ENCODE measurements around the gene KLHL20. TPM values are rescaled to one million over a fixed set of nuclear protein-coding genes. Genes with fewer than 3 reads are reported as not detected.
"Not testable (repeated sequence)": the region's sequence is repeated elsewhere in the genome, so short reads cannot be mapped to it uniquely, and the experiment has no call there.

KLHL20 gene
- total and polyA plus RNA-seq, 2 experiments from 2014 or later, result 12.3 to 14.5 TPM

DNA sequence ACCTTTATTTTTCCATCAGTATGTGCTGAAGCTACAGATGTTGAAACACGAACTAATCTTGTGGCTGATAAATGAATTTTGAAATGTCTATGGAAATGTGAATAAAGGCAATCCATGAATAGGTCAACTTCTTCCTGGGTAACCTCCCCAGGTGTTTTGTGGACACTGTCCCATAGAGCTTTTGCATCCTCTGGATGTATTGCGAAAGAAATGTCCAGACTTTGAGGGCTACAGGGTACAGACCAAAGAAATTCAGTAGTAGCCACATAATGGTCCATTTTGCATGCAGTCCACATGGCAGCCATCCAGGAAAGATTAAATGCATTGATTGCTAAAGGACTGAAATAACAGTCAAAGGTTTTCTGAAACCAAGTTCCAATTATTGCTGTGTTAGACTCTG lies 88.2 kb downstream of the KLHL20 start (continued):
- TF ChIP-seq JUNB (IDR thresholded peaks at IDR 0.05; ENCODE audit: unreplicated experiment) (no peak), POLR2AphosphoS5 (IDR thresholded peaks at IDR 0.05; ENCODE audit: low read depth) (no peak), NANOG (IDR thresholded peaks at IDR 0.05; ENCODE audit: borderline replicate concordance) (no peak)

- H3K4me3 ChIP-seq; DNase-seq (ENCODE audit: low spot score); H3K4me1 Mint-ChIP-seq; H3K27ac Mint-ChIP-seq; H2AFZ ChIP-seq; H3K4me1 ChIP-seq (ENCODE audit: insufficient read depth); H3K27me3 ChIP-seq (ENCODE audit: insufficient read depth); ATAC-seq; H3K27me3 Mint-ChIP-seq (ENCODE audit: insufficient read depth, low read depth, poor library complexity); H3K27ac ChIP-seq (ENCODE audit: low read depth); H3K4me2 ChIP-seq; H3K4me3 Mint-ChIP-seq; H4K20me1 ChIP-seq (replicated peaks; ENCODE audit: insufficient read depth); H3K9me2 ChIP-seq (ENCODE audit: insufficient read depth); H3F3A ChIP-seq (replicated peaks; ENCODE audit: low read depth): not testable (repeated sequence)
- H3K79me2 ChIP-seq (replicated peaks; ENCODE audit: insufficient read depth), result peaks cover 85% of the 10 kb centered on the region
- Mint-ChIP-seq H3K9me3 (peaks cover 12% of the 10 kb centered on the region; the same call in 2 of the 3 replicates), H3K36me3 (ENCODE audit: low read depth) (peaks cover 68% of the 10 kb centered on the region)
- H3K36me3 ChIP-seq (ENCODE audit: insufficient read depth), result peaks cover 15% of the 10 kb centered on the region
Observed at GRCh38 chr1:173813654-173814053, 98.9 kb downstream of the KLHL20 start.

DNA sequence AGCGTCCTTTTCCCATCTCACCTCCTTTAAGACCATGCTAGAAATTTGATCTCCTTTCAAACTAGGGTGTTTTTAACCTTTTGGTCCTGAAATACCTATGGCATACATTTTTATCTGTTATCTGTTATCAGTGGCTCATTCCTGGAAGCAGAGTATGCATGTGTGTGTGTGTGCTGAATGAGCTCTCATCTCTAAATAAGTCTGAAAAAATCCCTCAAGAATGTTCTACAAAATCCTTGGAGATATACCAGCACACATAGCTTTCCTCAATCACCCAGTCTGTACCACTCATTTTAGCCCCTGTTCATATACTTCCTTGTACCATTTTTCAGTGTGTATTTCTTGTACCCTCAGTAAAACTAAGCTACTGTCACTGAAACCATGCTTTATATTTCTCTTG lies 103.7 kb downstream of the KLHL20 start:
- H3K4me1 ChIP-seq (ENCODE audit: insufficient read depth), result peaks cover 6% of the 10 kb centered on the region
- no peak overlapping the region for H3K27ac Mint-ChIP-seq
- H3K36me3 ChIP-seq (ENCODE audit: insufficient read depth), result peaks cover 24% of the 10 kb centered on the region
- H3K27me3 ChIP-seq (ENCODE audit: insufficient read depth), result no peaks in the 10 kb centered on the region
- no peak overlapping the region for H3K4me3 ChIP-seq
- ATAC-seq (no peak), DNase-seq (ENCODE audit: low spot score) (no peak)
- H3K79me2 ChIP-seq (replicated peaks; ENCODE audit: insufficient read depth), result peaks cover 100% of the 10 kb centered on the region
- TF ChIP-seq, protein P1, sequence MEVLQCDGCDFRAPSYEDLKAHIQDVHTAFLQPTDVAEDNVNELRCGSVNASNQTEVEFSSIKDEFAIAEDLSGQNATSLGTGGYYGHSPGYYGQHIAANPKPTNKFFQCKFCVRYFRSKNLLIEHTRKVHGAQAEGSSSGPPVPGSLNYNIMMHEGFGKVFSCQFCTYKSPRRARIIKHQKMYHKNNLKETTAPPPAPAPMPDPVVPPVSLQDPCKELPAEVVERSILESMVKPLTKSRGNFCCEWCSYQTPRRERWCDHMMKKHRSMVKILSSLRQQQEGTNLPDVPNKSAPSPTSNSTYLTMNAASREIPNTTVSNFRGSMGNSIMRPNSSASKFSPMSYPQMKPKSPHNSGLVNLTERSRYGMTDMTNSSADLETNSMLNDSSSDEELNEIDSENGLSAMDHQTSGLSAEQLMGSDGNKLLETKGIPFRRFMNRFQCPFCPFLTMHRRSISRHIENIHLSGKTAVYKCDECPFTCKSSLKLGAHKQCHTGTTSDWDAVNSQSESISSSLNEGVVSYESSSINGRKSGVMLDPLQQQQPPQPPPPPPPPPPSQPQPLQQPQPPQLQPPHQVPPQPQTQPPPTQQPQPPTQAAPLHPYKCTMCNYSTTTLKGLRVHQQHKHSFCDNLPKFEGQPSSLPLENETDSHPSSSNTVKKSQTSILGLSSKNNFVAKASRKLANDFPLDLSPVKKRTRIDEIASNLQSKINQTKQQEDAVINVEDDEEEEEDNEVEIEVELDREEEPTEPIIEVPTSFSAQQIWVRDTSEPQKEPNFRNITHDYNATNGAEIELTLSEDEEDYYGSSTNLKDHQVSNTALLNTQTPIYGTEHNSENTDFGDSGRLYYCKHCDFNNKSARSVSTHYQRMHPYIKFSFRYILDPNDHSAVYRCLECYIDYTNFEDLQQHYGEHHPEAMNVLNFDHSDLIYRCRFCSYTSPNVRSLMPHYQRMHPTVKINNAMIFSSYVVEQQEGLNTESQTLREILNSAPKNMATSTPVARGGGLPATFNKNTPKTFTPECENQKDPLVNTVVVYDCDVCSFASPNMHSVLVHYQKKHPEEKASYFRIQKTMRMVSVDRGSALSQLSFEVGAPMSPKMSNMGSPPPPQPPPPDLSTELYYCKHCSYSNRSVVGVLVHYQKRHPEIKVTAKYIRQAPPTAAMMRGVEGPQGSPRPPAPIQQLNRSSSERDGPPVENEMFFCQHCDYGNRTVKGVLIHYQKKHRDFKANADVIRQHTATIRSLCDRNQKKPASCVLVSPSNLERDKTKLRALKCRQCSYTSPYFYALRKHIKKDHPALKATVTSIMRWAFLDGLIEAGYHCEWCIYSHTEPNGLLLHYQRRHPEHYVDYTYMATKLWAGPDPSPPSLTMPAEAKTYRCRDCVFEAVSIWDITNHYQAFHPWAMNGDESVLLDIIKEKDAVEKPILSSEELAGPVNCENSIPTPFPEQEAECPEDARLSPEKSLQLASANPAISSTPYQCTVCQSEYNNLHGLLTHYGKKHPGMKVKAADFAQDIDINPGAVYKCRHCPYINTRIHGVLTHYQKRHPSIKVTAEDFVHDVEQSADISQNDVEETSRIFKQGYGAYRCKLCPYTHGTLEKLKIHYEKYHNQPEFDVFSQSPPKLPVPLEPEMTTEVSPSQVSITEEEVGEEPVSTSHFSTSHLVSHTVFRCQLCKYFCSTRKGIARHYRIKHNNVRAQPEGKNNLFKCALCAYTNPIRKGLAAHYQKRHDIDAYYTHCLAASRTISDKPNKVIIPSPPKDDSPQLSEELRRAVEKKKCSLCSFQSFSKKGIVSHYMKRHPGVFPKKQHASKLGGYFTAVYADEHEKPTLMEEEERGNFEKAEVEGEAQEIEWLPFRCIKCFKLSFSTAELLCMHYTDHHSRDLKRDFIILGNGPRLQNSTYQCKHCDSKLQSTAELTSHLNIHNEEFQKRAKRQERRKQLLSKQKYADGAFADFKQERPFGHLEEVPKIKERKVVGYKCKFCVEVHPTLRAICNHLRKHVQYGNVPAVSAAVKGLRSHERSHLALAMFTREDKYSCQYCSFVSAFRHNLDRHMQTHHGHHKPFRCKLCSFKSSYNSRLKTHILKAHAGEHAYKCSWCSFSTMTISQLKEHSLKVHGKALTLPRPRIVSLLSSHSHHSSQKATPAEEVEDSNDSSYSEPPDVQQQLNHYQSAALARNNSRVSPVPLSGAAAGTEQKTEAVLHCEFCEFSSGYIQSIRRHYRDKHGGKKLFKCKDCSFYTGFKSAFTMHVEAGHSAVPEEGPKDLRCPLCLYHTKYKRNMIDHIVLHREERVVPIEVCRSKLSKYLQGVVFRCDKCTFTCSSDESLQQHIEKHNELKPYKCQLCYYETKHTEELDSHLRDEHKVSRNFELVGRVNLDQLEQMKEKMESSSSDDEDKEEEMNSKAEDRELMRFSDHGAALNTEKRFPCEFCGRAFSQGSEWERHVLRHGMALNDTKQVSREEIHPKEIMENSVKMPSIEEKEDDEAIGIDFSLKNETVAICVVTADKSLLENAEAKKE (CRISPR knock-in tag; IDR thresholded peaks at IDR 0.05), result no peak
- no peak for TF ChIP-seq JUNB (IDR thresholded peaks at IDR 0.05; ENCODE audit: unreplicated experiment)
- H3K36me3 Mint-ChIP-seq (ENCODE audit: low read depth), result peaks cover 48% of the 10 kb centered on the region
- peaks cover 19% of the 10 kb centered on the region; the same call in 1 of the 2 replicates for H4K20me1 ChIP-seq (replicated peaks; ENCODE audit: insufficient read depth)
- no peaks in the 10 kb centered on the region for H3F3A ChIP-seq (replicated peaks; ENCODE audit: low read depth)
- H2AFZ ChIP-seq, result no peak overlapping the region
- H3K27me3 Mint-ChIP-seq (ENCODE audit: insufficient read depth, low read depth, poor library complexity), result no peaks in the 10 kb centered on the region
- H3K4me3 Mint-ChIP-seq, result no peak overlapping the region
- no peaks in the 10 kb centered on the region for H3K9me2 ChIP-seq (ENCODE audit: insufficient read depth)
- H3K9me3 Mint-ChIP-seq, result no peaks in the 10 kb centered on the region; the same call in 2 of the 3 replicates
- H3K4me2 ChIP-seq, result no peak overlapping the region
- H3K27ac ChIP-seq (ENCODE audit: low read depth), result no peak overlapping the region
- peaks cover 6% of the 10 kb centered on the region for H3K4me1 Mint-ChIP-seq

All from GM23338 (cell line).